ENCODE data around the gene PYY. TPM values are rescaled to one million over a fixed set of nuclear protein-coding genes. Genes with fewer than 3 reads are reported as not detected.
"Not testable (repeated sequence)": the region's sequence is repeated elsewhere in the genome, so short reads cannot be mapped to it uniquely, and the experiment has no call there.

PYY gene
- total RNA-seq, 1 experiment from 2014 or later = not detected

GRCh38 chr17:44000141-44000860 lies 46.6 kb upstream of the PYY start:
- peaks cover 9% of the 10 kb centered on the region for H3K4me1 Mint-ChIP-seq (ENCODE audit: low read depth, unreplicated experiment)
- H3K36me3 Mint-ChIP-seq (ENCODE audit: insufficient read depth, unreplicated experiment) = no peaks in the 10 kb centered on the region
- CTCF ChIA-PET = no interaction called here
- no peak for DNase-seq
- TF ChIP-seq CTCF (IDR thresholded peaks at IDR 0.05; ENCODE audit: unreplicated experiment) = no peak
- H3K27me3 Mint-ChIP-seq (ENCODE audit: unreplicated experiment) = peaks cover 33% of the 10 kb centered on the region
- BruUV-seq (replicated peaks) = no TSS peak
- H3K9me3 Mint-ChIP-seq (ENCODE audit: low read depth, unreplicated experiment) = no peaks in the 10 kb centered on the region
- intact Hi-C loops (cut with micrococcal nuclease; ENCODE audit: unreplicated experiment) = no loop called here
- H3K4me3 Mint-ChIP-seq (ENCODE audit: low read depth, unreplicated experiment) = no peak overlapping the region
- H3K27ac Mint-ChIP-seq (ENCODE audit: unreplicated experiment) = no peak overlapping the region

GRCh38 chr17:43999024-43999423 lies 45.3 kb upstream of the PYY start:
- BruUV-seq (replicated peaks) = no TSS peak
- Mint-ChIP-seq H3K9me3 (ENCODE audit: low read depth, unreplicated experiment) (no peaks in the 10 kb centered on the region), H3K27me3 (ENCODE audit: unreplicated experiment) (peaks cover 20% of the 10 kb centered on the region), H3K4me3 (ENCODE audit: low read depth, unreplicated experiment) (no peak overlapping the region), H3K4me1 (ENCODE audit: low read depth, unreplicated experiment) (peaks cover 9% of the 10 kb centered on the region), H3K27ac (ENCODE audit: unreplicated experiment) (no peak overlapping the region), H3K36me3 (ENCODE audit: insufficient read depth, unreplicated experiment) (no peaks in the 10 kb centered on the region)
- intact Hi-C loops (cut with micrococcal nuclease; ENCODE audit: unreplicated experiment) = loop anchor here (10.0 kb wide), 1 partner anchor 124 kb away; no protein-coding TSS in a partner anchor
- no peak for TF ChIP-seq CTCF (IDR thresholded peaks at IDR 0.05; ENCODE audit: unreplicated experiment)
- CTCF ChIA-PET = interaction anchor here (1.0 to 1.2 kb wide), 2 partner anchors 55 to 89 kb away, joined by 3 read pairs; no protein-coding TSS in a partner anchor
- DNase-seq = no peak

GRCh38 chr17:43998552-43998951 lies 44.8 kb upstream of the PYY start:
- Mint-ChIP-seq H3K36me3 (ENCODE audit: insufficient read depth, unreplicated experiment) (no peaks in the 10 kb centered on the region), H3K4me3 (ENCODE audit: low read depth, unreplicated experiment) (no peak overlapping the region), H3K27ac (ENCODE audit: unreplicated experiment) (no peak overlapping the region), H3K9me3 (ENCODE audit: low read depth, unreplicated experiment) (no peaks in the 10 kb centered on the region), H3K27me3 (ENCODE audit: unreplicated experiment) (peaks cover 15% of the 10 kb centered on the region), H3K4me1 (ENCODE audit: low read depth, unreplicated experiment) (peaks cover 9% of the 10 kb centered on the region)
- DNase-seq = no peak
- TF ChIP-seq CTCF (IDR thresholded peaks at IDR 0.05; ENCODE audit: unreplicated experiment) = no peak
- no TSS peak for BruUV-seq (replicated peaks)
- CTCF ChIA-PET = interaction anchor here (1.0 to 1.2 kb wide), 2 partner anchors 55 to 88 kb away, joined by 3 read pairs; no protein-coding TSS in a partner anchor
- intact Hi-C loops (cut with micrococcal nuclease; ENCODE audit: unreplicated experiment) = loop anchor here (10.0 kb wide), 1 partner anchor 124 kb away; no protein-coding TSS in a partner anchor

- H3K9me3 Mint-ChIP-seq (ENCODE audit: low read depth, unreplicated experiment); H3K4me1 Mint-ChIP-seq (ENCODE audit: low read depth, unreplicated experiment); BruUV-seq (replicated peaks); H3K27ac Mint-ChIP-seq (ENCODE audit: unreplicated experiment); DNase-seq; H3K4me3 Mint-ChIP-seq (ENCODE audit: low read depth, unreplicated experiment); H3K36me3 Mint-ChIP-seq (ENCODE audit: insufficient read depth, unreplicated experiment): not testable (repeated sequence)
- CTCF ChIA-PET = interaction anchor here (0.8 to 2.2 kb wide), 2 partner anchors 53 to 90 kb away, joined by 3 to 6 read pairs; no protein-coding TSS in a partner anchor
- H3K27me3 Mint-ChIP-seq (ENCODE audit: unreplicated experiment) = peaks cover 12% of the 10 kb centered on the region
- intact Hi-C loops (cut with micrococcal nuclease; ENCODE audit: unreplicated experiment) = loop anchor here (10.0 kb wide), 1 partner anchor 122 kb away; no protein-coding TSS in a partner anchor
Observed at GRCh38 chr17:43997180-43997579, 43.4 kb upstream of the PYY start.

GRCh38 chr17:43995150-43995471 lies 41.4 kb upstream of the PYY start:
- no peaks in the 10 kb centered on the region for H3K36me3 Mint-ChIP-seq (ENCODE audit: insufficient read depth, unreplicated experiment)
- no peaks in the 10 kb centered on the region for H3K9me3 Mint-ChIP-seq (ENCODE audit: low read depth, unreplicated experiment)
- TF ChIP-seq CTCF (IDR thresholded peaks at IDR 0.05; ENCODE audit: unreplicated experiment) = no peak
- CTCF ChIA-PET = interaction anchor here (0.7 to 2.2 kb wide), 3 partner anchors 51 to 241 kb away, joined by 5 to 12 read pairs (median 6); no protein-coding TSS in a partner anchor
- H3K27me3 Mint-ChIP-seq (ENCODE audit: unreplicated experiment) = peaks cover 13% of the 10 kb centered on the region
- peak overlapping the region; percentile 24 for H3K4me3 Mint-ChIP-seq (ENCODE audit: low read depth, unreplicated experiment)
- H3K4me1 Mint-ChIP-seq (ENCODE audit: low read depth, unreplicated experiment) = no peaks in the 10 kb centered on the region
- no peak overlapping the region for H3K27ac Mint-ChIP-seq (ENCODE audit: unreplicated experiment)
- intact Hi-C loops (cut with micrococcal nuclease; ENCODE audit: unreplicated experiment) = loop anchor here (1.0 to 10.0 kb wide), 2 partner anchors 51 to 120 kb away; no protein-coding TSS in a partner anchor
- BruUV-seq (replicated peaks) = no TSS peak
- no peak for DNase-seq
